KMS-11 (cell line): ENCODE results near the gene TRPC3.
A peak's percentile ranks its signal among the peaks of the same experiment; 100 is the strongest.

Experiments
- H2AFZ ChIP-seq: fragments of 200-600 bp; sonication (generic); 2 replicates; pipeline ENCODE4 v1.6.1; 2016; ENCODE audit warnings: antibody characterized with exemption, mixed run types, low read depth
- H3K27ac ChIP-seq: fragments of 200-600 bp; sonication (generic); 2 replicates; pipeline ENCODE4 v1.6.1; 2016; ENCODE audit warnings: mild to moderate bottlenecking, mixed run types
- H3K27me3 ChIP-seq: fragments of 200-600 bp; sonication (generic); 2 replicates; pipeline ENCODE4 v1.6.1; 2017; ENCODE audit warnings: mild to moderate bottlenecking, low read depth, mixed run types, moderate library complexity; ENCODE audit not compliant: insufficient read depth
- H3K36me3 ChIP-seq: fragments of 200-600 bp; sonication (generic); 2 replicates; pipeline ENCODE4 v1.6.1; 2017; ENCODE audit warnings: mild to moderate bottlenecking, mixed run types; ENCODE audit not compliant: insufficient read depth
- H3K4me1 ChIP-seq: fragments of 200-600 bp; sonication (generic); 2 replicates; pipeline ENCODE4 v1.6.1; 2016; ENCODE audit warnings: mild to moderate bottlenecking, low read depth, mixed run types; ENCODE audit not compliant: poor library complexity, severe bottlenecking
- H3K4me2 ChIP-seq: fragments of 200-600 bp; sonication (generic); 2 replicates; pipeline ENCODE4 v1.7.0; 2016; ENCODE audit warnings: mild to moderate bottlenecking, mixed run types
- H3K4me3 ChIP-seq: fragments of 200-600 bp; sonication (generic); IDR thresholded peaks from 2 replicates; pipeline ENCODE4 v1.6.1; 2017; ENCODE audit warnings: low read depth, low read length, mixed read lengths; ENCODE audit not compliant: insufficient read depth
- H3K79me2 ChIP-seq: fragments of 200-600 bp; sonication (generic); 2 replicates; pipeline ENCODE4 v1.6.1; 2016; ENCODE audit warnings: low read depth, mixed run types; ENCODE audit not compliant: insufficient read depth
- H3K9ac ChIP-seq: fragments of 200-600 bp; sonication (generic); 2 replicates; pipeline ENCODE4 v1.6.1; 2016; ENCODE audit warnings: mild to moderate bottlenecking, mixed run types
- H4K20me1 ChIP-seq: fragments of 200-600 bp; sonication (generic); 2 replicates; pipeline ENCODE4 v1.6.1; 2016; ENCODE audit warnings: mild to moderate bottlenecking, mixed run types; ENCODE audit not compliant: insufficient read depth
- CTCF ChIP-seq: fragments of 200-600 bp; sonication (generic); conservative IDR thresholded peaks from 2 replicates; pipeline ENCODE4 v1.6.1; 2017; ENCODE audit warnings: low read depth, mild to moderate bottlenecking, antibody characterized with exemption, low read length, moderate library complexity, mixed read lengths

The TRPC3 gene

GRCh38 chr4:121951521-121952110 lies at the start of gene TRPC3:
Gene TRPC3 (minus strand): TSS chr4:121952060. CDS start chr4:121951680, 380 bp downstream.
- peaks cover 5% of the 10 kb centered on the region for H3K4me1 ChIP-seq
- no peaks in the 10 kb centered on the region for H4K20me1 ChIP-seq
- peak within 1 kb of the TSS; percentile 98 for H2AFZ ChIP-seq
- no peaks in the 10 kb centered on the region for H3K79me2 ChIP-seq
- H3K4me2 ChIP-seq = peak within 1 kb of the TSS; percentile 78
- peak within 1 kb of the TSS; percentile 43 for H3K9ac ChIP-seq
- no peak within 1 kb of the TSS for H3K27ac ChIP-seq
- TF ChIP-seq CTCF = no peak
- H3K27me3 ChIP-seq = no peaks in the 10 kb centered on the region; the same call in 1 of the 2 replicates
- no peak within 1 kb of the TSS for H3K4me3 ChIP-seq
- H3K36me3 ChIP-seq = no peaks in the 10 kb centered on the region

GRCh38 chr4:122000849-122001248 lies 49.0 kb upstream of the TRPC3 start:
- H3K4me1 ChIP-seq = no peaks in the 10 kb centered on the region
- no peak for TF ChIP-seq CTCF
- H3K9ac ChIP-seq = no peak overlapping the region
- no peaks in the 10 kb centered on the region for H3K36me3 ChIP-seq
- no peak overlapping the region for H3K27ac ChIP-seq
- no peaks in the 10 kb centered on the region for H4K20me1 ChIP-seq
- H3K79me2 ChIP-seq = no peaks in the 10 kb centered on the region
- no peaks in the 10 kb centered on the region for H3K27me3 ChIP-seq
- no peak overlapping the region for H3K4me3 ChIP-seq
- H3K4me2 ChIP-seq = no peak overlapping the region
- H2AFZ ChIP-seq = no peak overlapping the region

GRCh38 chr4:121998024-121998423 lies 46.2 kb upstream of the TRPC3 start:
- Histone ChIP-seq H3K4me3 (no peak overlapping the region), H3K79me2 (no peaks in the 10 kb centered on the region), H3K4me1 (no peaks in the 10 kb centered on the region), H3K36me3 (no peaks in the 10 kb centered on the region), H3K27me3 (no peaks in the 10 kb centered on the region), H3K9ac (no peak overlapping the region), H3K27ac (no peak overlapping the region), H2AFZ (no peak overlapping the region), H4K20me1 (no peaks in the 10 kb centered on the region), H3K4me2 (no peak overlapping the region)
- TF ChIP-seq CTCF = no peak

GRCh38 chr4:121995790-121996537 lies 44.1 kb upstream of the TRPC3 start:
- H3K9ac ChIP-seq = no peak overlapping the region
- H3K27me3 ChIP-seq = no peaks in the 10 kb centered on the region
- H3K4me1 ChIP-seq = no peaks in the 10 kb centered on the region
- H2AFZ ChIP-seq = no peak overlapping the region
- no peaks in the 10 kb centered on the region for H3K79me2 ChIP-seq
- H3K27ac ChIP-seq = no peak overlapping the region
- no peaks in the 10 kb centered on the region for H3K36me3 ChIP-seq
- H3K4me3 ChIP-seq = no peak overlapping the region
- no peaks in the 10 kb centered on the region for H4K20me1 ChIP-seq
- no peak for TF ChIP-seq CTCF
- H3K4me2 ChIP-seq = no peak overlapping the region
